ENCODE results near the gene NRF1. TPM values are rescaled to one million over a fixed set of nuclear protein-coding genes. Genes with fewer than 3 reads are reported as not detected.

The NRF1 gene
- polyA plus RNA-seq, 2 of the 4 experiments (the other 2 are of a cell fraction): 11.2 to 18.5 TPM

- Histone ChIP-seq H3K9me3 (no peaks in the 10 kb centered on the region), H3K4me2 (no peak overlapping the region), H3K27ac (no peak overlapping the region), H3K4me1 (no peaks in the 10 kb centered on the region), H3K4me3 (no peak overlapping the region)
- TF ChIP-seq SMC3 (IDR thresholded peaks at IDR 0.05) (no peak), JUN (IDR thresholded peaks at IDR 0.05) (no peak), PBX3 (IDR thresholded peaks at IDR 0.05) (no peak), RNF2 (IDR thresholded peaks at IDR 0.05; ENCODE audit: borderline replicate concordance, low read depth) (no peak), CBX2 (IDR thresholded peaks at IDR 0.05; ENCODE audit: borderline replicate concordance, low read depth) (no peak), ESRRA (IDR thresholded peaks at IDR 0.05; ENCODE audit: borderline replicate concordance, low read length) (no peak), MAZ (IDR thresholded peaks at IDR 0.05; ENCODE audit: borderline replicate concordance, low read depth, low read length) (no peak), CEBPB (IDR thresholded peaks at IDR 0.05) (no peak), BCL3 (IDR thresholded peaks at IDR 0.05) (no peak), JUNB (IDR thresholded peaks at IDR 0.05) (no peak), ZC3H11A (IDR thresholded peaks at IDR 0.05) (no peak), REST (IDR thresholded peaks at IDR 0.05) (no peak), KDM5A (IDR thresholded peaks at IDR 0.05) (no peak), HOXA7 (CRISPR knock-in tag; IDR thresholded peaks at IDR 0.05) (no peak), PHF8 (IDR thresholded peaks at IDR 0.05; ENCODE audit: borderline replicate concordance, low read depth) (no peak)
- TF ChIP-seq, protein P1, sequence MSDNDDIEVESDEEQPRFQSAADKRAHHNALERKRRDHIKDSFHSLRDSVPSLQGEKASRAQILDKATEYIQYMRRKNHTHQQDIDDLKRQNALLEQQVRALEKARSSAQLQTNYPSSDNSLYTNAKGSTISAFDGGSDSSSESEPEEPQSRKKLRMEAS (IDR thresholded peaks at IDR 0.05): no peak
- TF ChIP-seq, protein P2, sequence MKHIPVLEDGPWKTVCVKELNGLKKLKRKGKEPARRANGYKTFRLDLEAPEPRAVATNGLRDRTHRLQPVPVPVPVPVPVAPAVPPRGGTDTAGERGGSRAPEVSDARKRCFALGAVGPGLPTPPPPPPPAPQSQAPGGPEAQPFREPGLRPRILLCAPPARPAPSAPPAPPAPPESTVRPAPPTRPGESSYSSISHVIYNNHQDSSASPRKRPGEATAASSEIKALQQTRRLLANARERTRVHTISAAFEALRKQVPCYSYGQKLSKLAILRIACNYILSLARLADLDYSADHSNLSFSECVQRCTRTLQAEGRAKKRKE (CRISPR knock-in tag; IDR thresholded peaks at IDR 0.05; ENCODE audit: low read depth): no peak
- TF ChIP-seq, protein P3, sequence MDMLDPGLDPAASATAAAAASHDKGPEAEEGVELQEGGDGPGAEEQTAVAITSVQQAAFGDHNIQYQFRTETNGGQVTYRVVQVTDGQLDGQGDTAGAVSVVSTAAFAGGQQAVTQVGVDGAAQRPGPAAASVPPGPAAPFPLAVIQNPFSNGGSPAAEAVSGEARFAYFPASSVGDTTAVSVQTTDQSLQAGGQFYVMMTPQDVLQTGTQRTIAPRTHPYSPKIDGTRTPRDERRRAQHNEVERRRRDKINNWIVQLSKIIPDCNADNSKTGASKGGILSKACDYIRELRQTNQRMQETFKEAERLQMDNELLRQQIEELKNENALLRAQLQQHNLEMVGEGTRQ (IDR thresholded peaks at IDR 0.05): no peak
- CTCF ChIA-PET: interaction anchor here (0.6 kb wide), 1 partner anchor 11 kb away, joined by 3 read pairs; no protein-coding TSS in a partner anchor
- ATAC-seq (no peak), DNase-seq (ENCODE audit: low read depth in 1 of 2, low spot score in 1 of 2) (no peak), FAIRE-seq (no peak)
- 94% methylated on average over 2 of the region's 2 CpGs for WGBS (ENCODE audit: missing lambda C conversion rate)
- POLR2A ChIA-PET: no interaction called here
Observed at GRCh38 chr7:129707910-129708499, 96.5 kb downstream of the NRF1 start.

- DNase-seq (ENCODE audit: low read depth in 1 of 2, low spot score in 1 of 2) (no peak), FAIRE-seq (no peak), ATAC-seq (no peak)
- 97% methylated on average over 1 of the region's 1 CpG for WGBS (ENCODE audit: missing lambda C conversion rate)
- TF ChIP-seq E2F6 (IDR thresholded peaks at IDR 0.05; ENCODE audit: borderline replicate concordance, low read depth) (no peak), HDAC2 (IDR thresholded peaks at IDR 0.05) (no peak)
- no peaks in the 10 kb centered on the region for H3K4me1 ChIP-seq
- no peak overlapping the region for H3K4me2 ChIP-seq
- H3K9me3 ChIP-seq: no peaks in the 10 kb centered on the region
- H3K27ac ChIP-seq: no peak overlapping the region
- POLR2A ChIA-PET: no interaction called here
- H3K4me3 ChIP-seq: no peak overlapping the region
- CTCF ChIA-PET: interaction anchor here (1.2 kb wide), 1 partner anchor 111 kb away, joined by 3 read pairs; no protein-coding TSS in a partner anchor
Observed at GRCh38 chr7:129713544-129713943, 102.0 kb downstream of the NRF1 start.

All from A549 (cell line).